Measurements from ENCODE around the gene CASKIN2. TPM values are rescaled to one million over a fixed set of nuclear protein-coding genes. Genes with fewer than 3 reads are reported as not detected.

The CASKIN2 gene
- total RNA-seq, 1 donor from 2014 or later: 30.3 TPM

Small RNA genes lying within 50 kb of the gene (microRNA-seq; reads per million reads assigned to microRNA genes)
- gene MIR6785 (ENCODE audit: borderline number of aligned reads): not detected

Other genes with a start within 250 kb of the CASKIN2 start
- gene MIF4GD, start 244.3 kb downstream of the CASKIN2 start, total RNA-seq: 19.0 to 21.6 TPM (median 20.4 TPM) in 3 replicates
- 6.7 to 11.7 TPM (median 11.3 TPM) in 3 replicates for gene SLC25A19, start 226.1 kb downstream of the CASKIN2 start, total RNA-seq
- 73.9 to 83.7 TPM (median 79.4 TPM) in 3 replicates for gene GRB2, start 109.9 kb downstream of the CASKIN2 start, total RNA-seq
- 45.6 to 52.3 TPM (median 49.5 TPM) in 3 replicates for gene TMEM94, start 58.9 kb downstream of the CASKIN2 start, total RNA-seq
- gene TSEN54, start 991 bp upstream of the CASKIN2 start, total RNA-seq: 11.0 to 14.6 TPM (median 12.2 TPM) in 3 replicates
- 1.4 to 1.8 TPM (median 1.5 TPM) in 3 replicates for gene LLGL2, start 10.2 kb upstream of the CASKIN2 start, total RNA-seq
- 15.9 to 20.9 TPM (median 16.0 TPM) in 3 replicates for gene MYO15B, start 72.3 kb upstream of the CASKIN2 start, total RNA-seq
- gene SMIM5, start 117.9 kb upstream of the CASKIN2 start, total RNA-seq: 0.23 to 0.29 TPM in 2 of 3 replicates, not detected in the other
- 20.4 to 30.4 TPM (median 21.1 TPM) in 3 replicates for gene RECQL5, start 151.6 kb upstream of the CASKIN2 start, total RNA-seq
- gene SAP30BP, start 151.8 kb upstream of the CASKIN2 start, total RNA-seq: 59.9 to 91.8 TPM (median 67.5 TPM) in 3 replicates
- 5.2 to 52.3 TPM (median 5.6 TPM) in 3 replicates for gene ITGB4, start 205.9 kb upstream of the CASKIN2 start, total RNA-seq
- 27.8 to 34.7 TPM (median 30.0 TPM) in 3 replicates for gene GALK1, start 249.7 kb upstream of the CASKIN2 start, total RNA-seq

All from chondrocyte (in vitro differentiated cells).